NCI-H187 treated with DMSO at 0.1 percent for 48 hours (cell line): ENCODE measurements around the gene VPS8.

ENCODE experiments used
- DNase-seq: peaks from one replicate; lab custom pipeline; 2025; lab: John Stamatoyannopoulos, UW

VPS8 gene

GRCh38 chr3:184812662-184813042, 686 bp downstream of the VPS8 start:
- DNase-seq = no peak

GRCh38 chr3:184813357-184813756, 1.4 kb downstream of the VPS8 start:
- no peak for DNase-seq

GRCh38 chr3:184814214-184814613, 2.2 kb downstream of the VPS8 start:
- no peak for DNase-seq

GRCh38 chr3:184815046-184815930, 3.3 kb downstream of the VPS8 start:
- DNase-seq = no peak

GRCh38 chr3:184816614-184817013, 4.6 kb downstream of the VPS8 start:
- no peak for DNase-seq

GRCh38 chr3:184820525-184820924, 8.6 kb downstream of the VPS8 start:
- no peak for DNase-seq

GRCh38 chr3:184821034-184821433, 9.1 kb downstream of the VPS8 start:
- DNase-seq = no peak

- no peak for DNase-seq
These were observed 10.1 kb downstream of the VPS8 start for GRCh38 chr3:184822081-184822480.

- no peak for DNase-seq
These were observed 10.7 kb downstream of the VPS8 start for GRCh38 chr3:184822654-184823053.

GRCh38 chr3:184823990-184824389, 12.0 kb downstream of the VPS8 start:
- no peak for DNase-seq

GRCh38 chr3:184825121-184825820, 13.3 kb downstream of the VPS8 start:
- DNase-seq = no peak

GRCh38 chr3:184827572-184827971, 15.6 kb downstream of the VPS8 start:
- DNase-seq = no peak

- DNase-seq = no peak
These were observed 20.1 kb downstream of the VPS8 start for GRCh38 chr3:184832044-184832443.

GRCh38 chr3:184832903-184833302, 20.9 kb downstream of the VPS8 start:
- DNase-seq = no peak

- DNase-seq = no peak
These were observed 24.3 kb downstream of the VPS8 start for GRCh38 chr3:184836090-184836822.

GRCh38 chr3:184842433-184842832, 30.5 kb downstream of the VPS8 start:
- no peak for DNase-seq

GRCh38 chr3:184845819-184846218, 33.9 kb downstream of the VPS8 start:
- no peak for DNase-seq

- DNase-seq = no peak
These were observed 34.5 kb downstream of the VPS8 start for GRCh38 chr3:184846496-184846895.

GRCh38 chr3:184848934-184849333, 37.0 kb downstream of the VPS8 start:
- no peak for DNase-seq

GRCh38 chr3:184850201-184850600, 38.2 kb downstream of the VPS8 start:
- no peak for DNase-seq

- no peak for DNase-seq
These were observed 45.1 kb downstream of the VPS8 start for GRCh38 chr3:184857099-184857498.

GRCh38 chr3:184864000-184864399, 52.0 kb downstream of the VPS8 start:
- DNase-seq = no peak

- DNase-seq = no peak
These were observed 56.5 kb downstream of the VPS8 start for GRCh38 chr3:184868477-184868876.
